Calu3 (cell line): ENCODE data around the gene CHPT1. TPM values are rescaled to one million over a fixed set of nuclear protein-coding genes. Genes with fewer than 3 reads are reported as not detected.

Source experiments
- BruUV-seq: library from RNA; stranded (reverse); fragments of 400-500 nt; replicated peaks from 2 replicates; lab custom pipeline; 2021; lab: Mats Ljungman, UMichigan
- CTCF ChIA-PET: fragments of 300-600 bp; sonication (Branson Sonifier 250); formaldehyde crosslinking; loops from one replicate; lab custom pipeline; 2022; ENCODE audit warnings: antibody characterized with exemption; lab: Charles Lee
- DNase-seq: peaks from one replicate; pipeline ENCODE4 v3.0.0; 2022
- H3K27ac Mint-ChIP-seq: one replicate; pipeline ENCODE4 v1.8.0; 2022; ENCODE audit warnings: mixed read lengths; ENCODE audit not compliant: unreplicated experiment
- H3K27me3 Mint-ChIP-seq: one replicate; pipeline ENCODE4 v1.8.0; 2022; ENCODE audit warnings: mixed read lengths; ENCODE audit not compliant: unreplicated experiment
- H3K36me3 Mint-ChIP-seq: one replicate; pipeline ENCODE4 v1.8.0; 2022; ENCODE audit warnings: mild to moderate bottlenecking, moderate library complexity, mixed read lengths; ENCODE audit not compliant: insufficient read depth, unreplicated experiment
- H3K4me1 Mint-ChIP-seq: one replicate; pipeline ENCODE4 v1.8.0; 2022; ENCODE audit warnings: mild to moderate bottlenecking, low read depth, mixed read lengths; ENCODE audit not compliant: unreplicated experiment
- H3K4me3 Mint-ChIP-seq: one replicate; pipeline ENCODE4 v1.8.0; 2022; ENCODE audit warnings: mild to moderate bottlenecking, low read depth, moderate library complexity, mixed read lengths; ENCODE audit not compliant: unreplicated experiment
- H3K9me3 Mint-ChIP-seq: one replicate; pipeline ENCODE4 v1.8.0; 2022; ENCODE audit warnings: low read depth, mixed read lengths; ENCODE audit not compliant: unreplicated experiment
- CTCF ChIP-seq: fragments of 200-600 bp; IDR thresholded peaks from one replicate; pipeline ENCODE4 v1.8.0; 2022; ENCODE audit warnings: antibody characterized with exemption; ENCODE audit not compliant: unreplicated experiment
- intact Hi-C: fragments of 100-400 bp; cut with micrococcal nuclease; formaldehyde crosslinking; loops from one replicate; pipeline ENCODE4 v1.10.0; 2022; ENCODE audit not compliant: unreplicated experiment
- total RNA-seq: library from RNA; stranded (reverse); gene quantifications from 2 replicates; pipeline ENCODE4 v1.2.3, GENCODE V29; 2022

CHPT1 gene
- total RNA-seq, 1 experiment from 2014 or later = 49.2 TPM

GRCh38 chr12:101777485-101777884, 80.0 kb downstream of the CHPT1 start:
- intact Hi-C loops = loop anchor here (10.0 kb wide), 5 partner anchors 157 to 1097 kb away; partner anchors contain the start of genes IGF1 and WASHC3
- Mint-ChIP-seq H3K27ac (no peak overlapping the region), H3K4me3 (no peak overlapping the region), H3K36me3 (no peaks in the 10 kb centered on the region), H3K4me1 (no peaks in the 10 kb centered on the region), H3K9me3 (no peaks in the 10 kb centered on the region), H3K27me3 (no peaks in the 10 kb centered on the region)
- no peak for TF ChIP-seq CTCF
- no peak for DNase-seq
- CTCF ChIA-PET = interaction anchor here (0.5 kb wide), 1 partner anchor 207 kb away, joined by 3 read pairs; no protein-coding TSS in a partner anchor
- no TSS peak for BruUV-seq

- Mint-ChIP-seq H3K27ac (no peak overlapping the region), H3K27me3 (no peaks in the 10 kb centered on the region), H3K36me3 (no peaks in the 10 kb centered on the region), H3K9me3 (no peaks in the 10 kb centered on the region), H3K4me3 (no peak overlapping the region), H3K4me1 (no peaks in the 10 kb centered on the region)
- BruUV-seq = no TSS peak
- intact Hi-C loops = loop anchor here (10.0 kb wide), 5 partner anchors 157 to 1097 kb away; partner anchors contain the start of genes IGF1 and WASHC3
- no peak for TF ChIP-seq CTCF
- no peak for DNase-seq
- CTCF ChIA-PET = no interaction called here
Observed at GRCh38 chr12:101777978-101778377, 80.5 kb downstream of the CHPT1 start.

Other genes starting within 250 kb of the CHPT1 start
- not detected in 2 replicates for gene SPIC, start 222.3 kb upstream of the CHPT1 start, total RNA-seq
- not detected in 2 replicates for gene MYBPC1, start 102.7 kb upstream of the CHPT1 start, total RNA-seq
- 0.12 TPM in 1 of 2 replicates, not detected in the other for gene SYCP3, start 41.8 kb downstream of the CHPT1 start, total RNA-seq
- gene GNPTAB, start 133.3 kb downstream of the CHPT1 start, total RNA-seq = 34.0 and 36.0 TPM in 2 replicates
- 26.8 and 28.1 TPM in 2 replicates for gene DRAM1, start 179.9 kb downstream of the CHPT1 start, total RNA-seq